SIG-M5 (cell line): ENCODE measurements around the gene SLC43A1.
A peak's percentile ranks its signal among the peaks of the same experiment; 100 is the strongest.

Experiments
- DNase-seq: peaks from one replicate; lab custom pipeline; 2025; lab: John Stamatoyannopoulos, UW

SLC43A1 gene

GRCh38 chr11:57479021-57479663 is 36.4 kb downstream of the SLC43A1 start:
- DNase-seq = no peak

GRCh38 chr11:57477507-57478189 is 37.9 kb downstream of the SLC43A1 start:
- DNase-seq = no peak

- DNase-seq = no peak
Observed at GRCh38 chr11:57476757-57477506, 38.6 kb downstream of the SLC43A1 start.

GRCh38 chr11:57476047-57476756 is 39.3 kb downstream of the SLC43A1 start:
- no peak for DNase-seq

- no peak for DNase-seq
Observed at GRCh38 chr11:57475671-57476046, 39.8 kb downstream of the SLC43A1 start.

GRCh38 chr11:57475191-57475590 is 40.3 kb downstream of the SLC43A1 start:
- no peak for DNase-seq

- DNase-seq = no peak
Observed at GRCh38 chr11:57474803-57475115, 40.7 kb downstream of the SLC43A1 start.

- DNase-seq = peak; percentile 10
Observed at GRCh38 chr11:57474017-57474802, 41.3 kb downstream of the SLC43A1 start.

- DNase-seq = peak; percentile 14
Observed at GRCh38 chr11:57473285-57473841, 42.1 kb downstream of the SLC43A1 start.

GRCh38 chr11:57471496-57471895 is 44.0 kb downstream of the SLC43A1 start:
- no peak for DNase-seq

- DNase-seq = no peak
Observed at GRCh38 chr11:57469268-57469667, 46.2 kb downstream of the SLC43A1 start.

GRCh38 chr11:57468276-57468675 is 47.2 kb downstream of the SLC43A1 start:
- no peak for DNase-seq

- DNase-seq = no peak
Observed at GRCh38 chr11:57467508-57468157, 47.9 kb downstream of the SLC43A1 start.

GRCh38 chr11:57466680-57467079 is 48.8 kb downstream of the SLC43A1 start:
- no peak for DNase-seq

GRCh38 chr11:57464539-57465181 is 50.8 kb downstream of the SLC43A1 start:
- DNase-seq = no peak

- DNase-seq = no peak
Observed at GRCh38 chr11:57463671-57464538, 51.6 kb downstream of the SLC43A1 start.

- no peak for DNase-seq
Observed at GRCh38 chr11:57462597-57462996, 52.9 kb downstream of the SLC43A1 start.

GRCh38 chr11:57461841-57462489 is 53.5 kb downstream of the SLC43A1 start:
- DNase-seq = no peak
